Fibroblast of mammary gland (primary cell): ENCODE measurements around the gene KRT28.

Source experiments
- DNase-seq: peaks from one replicate; pipeline ENCODE4 v3.0.0-alpha.2; 2010; ENCODE audit warnings: low read depth
- H3K4me3 ChIP-seq: 2 replicates; pipeline ENCODE4 v1.5.1; 2011; ENCODE audit warnings: low read depth, mild to moderate bottlenecking, low read length, moderate library complexity; ENCODE audit not compliant: control insufficient read depth
- CTCF ChIP-seq: conservative IDR thresholded peaks from 2 replicates; pipeline ENCODE4 v1.5.1; 2011; ENCODE audit warnings: low read depth, low read length, inconsistent platforms; ENCODE audit not compliant: control insufficient read depth, insufficient read depth

The KRT28 gene

GRCh38 chr17:40839194-40839593, 39.4 kb upstream of the KRT28 start:
- H3K4me3 ChIP-seq: no peak overlapping the region
- no peak for TF ChIP-seq CTCF
- no peak for DNase-seq

- no peak for DNase-seq
- no peak for TF ChIP-seq CTCF
- H3K4me3 ChIP-seq: no peak overlapping the region
These were observed 36.3 kb upstream of the KRT28 start for GRCh38 chr17:40836020-40836419.

- no peak for DNase-seq
- H3K4me3 ChIP-seq: no peak overlapping the region
- TF ChIP-seq CTCF: no peak
These were observed 34.1 kb upstream of the KRT28 start for GRCh38 chr17:40833882-40834281.

DNA sequence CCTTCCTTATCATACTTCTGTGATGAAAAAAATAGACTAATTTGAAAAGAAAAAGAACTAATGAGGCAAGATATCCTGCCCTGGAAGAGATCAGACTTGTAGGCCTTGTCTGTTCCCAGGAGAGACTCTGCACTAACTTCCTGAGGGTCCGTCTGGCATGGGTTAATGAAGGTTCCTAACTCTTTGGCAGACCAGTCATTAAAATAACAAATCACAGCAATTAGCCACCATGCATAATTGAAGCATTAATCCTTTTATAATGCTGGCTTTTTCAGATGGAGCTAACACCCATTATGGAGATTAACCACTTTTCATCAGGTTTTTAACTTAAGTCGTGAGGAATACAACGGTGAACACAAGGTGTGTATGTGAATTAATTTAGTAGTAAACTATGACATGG, 33.1 kb upstream of the KRT28 start:
- no peak for DNase-seq
- H3K4me3 ChIP-seq: no peak overlapping the region
- TF ChIP-seq CTCF: no peak

DNA sequence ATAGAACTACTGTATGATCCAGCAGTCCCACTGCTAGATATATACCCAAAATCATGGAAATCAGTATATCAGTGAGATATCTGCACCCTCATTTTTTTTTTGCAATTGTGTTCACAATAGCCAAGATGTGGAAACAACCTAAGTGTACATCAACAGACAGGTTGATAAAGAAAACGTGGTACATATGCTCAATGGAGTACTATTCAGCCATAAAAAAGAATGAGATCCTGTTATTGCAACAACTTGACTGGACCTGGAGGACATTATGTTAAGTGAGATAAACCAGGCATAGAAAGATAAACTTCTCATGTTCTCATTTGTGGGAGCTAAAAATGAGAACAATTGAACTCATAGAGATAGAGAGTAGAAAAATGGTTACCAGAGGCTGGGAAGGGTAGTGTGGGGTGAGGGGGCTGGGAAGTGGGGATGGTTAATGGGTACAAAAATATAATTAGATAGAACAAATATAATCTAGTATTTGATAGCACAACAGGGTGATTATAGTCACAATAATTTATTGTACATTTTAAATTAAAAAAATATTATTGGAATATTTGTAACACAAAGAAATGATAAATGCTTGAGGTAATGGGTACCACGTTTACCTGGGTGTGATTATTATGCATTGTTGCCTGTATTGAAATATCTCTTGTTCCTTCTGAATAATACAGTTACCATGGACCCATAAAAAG, 30.5 kb upstream of the KRT28 start:
- H3K4me3 ChIP-seq: no peak overlapping the region
- DNase-seq: no peak
- TF ChIP-seq CTCF: no peak

DNA sequence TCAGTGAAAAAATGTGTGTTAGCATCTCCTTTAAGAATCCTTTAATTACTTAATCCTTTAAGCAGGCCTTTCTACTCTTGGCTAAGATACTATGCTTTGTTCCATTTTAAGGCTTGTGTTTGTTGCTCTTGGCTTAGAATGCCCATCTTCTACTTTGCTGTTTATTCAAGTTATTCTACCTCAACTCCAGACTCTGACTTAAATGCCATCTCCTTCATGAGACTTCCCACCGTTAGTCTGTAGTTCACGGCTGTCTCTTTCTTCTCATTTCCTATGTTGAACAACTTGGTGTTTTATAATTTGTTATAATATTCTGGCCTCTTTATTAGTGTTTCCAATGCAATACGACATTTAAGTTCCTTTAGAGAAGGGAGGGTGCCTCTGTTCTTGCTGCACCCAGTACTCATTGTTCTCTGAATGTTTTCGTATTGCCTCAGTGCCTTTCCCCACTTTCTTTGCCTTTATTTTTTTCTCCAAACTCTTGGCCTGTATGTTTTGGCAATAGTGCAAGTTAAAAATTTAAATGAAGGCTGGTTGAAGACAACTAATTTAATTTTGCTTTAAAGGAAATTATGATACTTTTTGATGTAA, 28.8 kb upstream of the KRT28 start:
- TF ChIP-seq CTCF: no peak
- no peak for DNase-seq
- H3K4me3 ChIP-seq: no peak overlapping the region
